ENCODE measurements around the gene MANSC1. TPM values are rescaled to one million over a fixed set of nuclear protein-coding genes. Genes with fewer than 3 reads are reported as not detected.

The MANSC1 gene
- total RNA-seq, 1 donor from 2014 or later: 16.2 TPM

DNA sequence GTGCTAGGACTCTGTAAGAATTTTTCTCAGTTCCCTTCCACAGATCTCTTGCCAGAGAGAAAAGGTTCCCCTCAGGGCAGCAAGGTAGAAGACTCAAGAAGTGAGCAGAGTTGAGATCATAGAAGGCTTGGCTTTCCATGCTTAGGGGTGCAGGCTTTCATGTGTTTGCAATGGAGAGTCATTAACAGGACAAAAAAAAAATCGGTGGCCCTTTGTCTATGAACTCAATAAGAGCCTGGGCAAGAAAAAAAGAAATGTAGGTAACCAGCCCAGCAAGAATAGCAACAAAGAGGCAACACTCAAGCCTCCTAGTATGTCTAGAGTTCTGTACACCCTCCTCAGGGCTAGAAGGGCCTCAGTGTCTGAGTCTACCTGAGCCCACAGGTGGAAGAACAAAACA, 59.8 kb downstream of the MANSC1 start:
- H3K27me3 ChIP-seq: no peaks in the 10 kb centered on the region
- no peak overlapping the region for H3K27ac ChIP-seq
- no peak overlapping the region for H3K4me3 ChIP-seq
- DNase-seq (ENCODE audit: extremely low spot score in 2 of 2): no peak
- peaks cover 12% of the 10 kb centered on the region for H3K4me1 ChIP-seq
- TF ChIP-seq, protein P1, sequence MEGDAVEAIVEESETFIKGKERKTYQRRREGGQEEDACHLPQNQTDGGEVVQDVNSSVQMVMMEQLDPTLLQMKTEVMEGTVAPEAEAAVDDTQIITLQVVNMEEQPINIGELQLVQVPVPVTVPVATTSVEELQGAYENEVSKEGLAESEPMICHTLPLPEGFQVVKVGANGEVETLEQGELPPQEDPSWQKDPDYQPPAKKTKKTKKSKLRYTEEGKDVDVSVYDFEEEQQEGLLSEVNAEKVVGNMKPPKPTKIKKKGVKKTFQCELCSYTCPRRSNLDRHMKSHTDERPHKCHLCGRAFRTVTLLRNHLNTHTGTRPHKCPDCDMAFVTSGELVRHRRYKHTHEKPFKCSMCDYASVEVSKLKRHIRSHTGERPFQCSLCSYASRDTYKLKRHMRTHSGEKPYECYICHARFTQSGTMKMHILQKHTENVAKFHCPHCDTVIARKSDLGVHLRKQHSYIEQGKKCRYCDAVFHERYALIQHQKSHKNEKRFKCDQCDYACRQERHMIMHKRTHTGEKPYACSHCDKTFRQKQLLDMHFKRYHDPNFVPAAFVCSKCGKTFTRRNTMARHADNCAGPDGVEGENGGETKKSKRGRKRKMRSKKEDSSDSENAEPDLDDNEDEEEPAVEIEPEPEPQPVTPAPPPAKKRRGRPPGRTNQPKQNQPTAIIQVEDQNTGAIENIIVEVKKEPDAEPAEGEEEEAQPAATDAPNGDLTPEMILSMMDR (IDR thresholded peaks at IDR 0.05): no peak
- TF ChIP-seq POLR2A (IDR thresholded peaks at IDR 0.05): no peak
- TF ChIP-seq POLR2AphosphoS5 (IDR thresholded peaks at IDR 0.05; ENCODE audit: insufficient read depth in 1 of 2, low read depth in 1 of 2): no peak
- intact Hi-C loops (cut with DNase I): no loop called here
- H3K9me3 ChIP-seq: no peaks in the 10 kb centered on the region
- H3K36me3 ChIP-seq: no peaks in the 10 kb centered on the region

DNA sequence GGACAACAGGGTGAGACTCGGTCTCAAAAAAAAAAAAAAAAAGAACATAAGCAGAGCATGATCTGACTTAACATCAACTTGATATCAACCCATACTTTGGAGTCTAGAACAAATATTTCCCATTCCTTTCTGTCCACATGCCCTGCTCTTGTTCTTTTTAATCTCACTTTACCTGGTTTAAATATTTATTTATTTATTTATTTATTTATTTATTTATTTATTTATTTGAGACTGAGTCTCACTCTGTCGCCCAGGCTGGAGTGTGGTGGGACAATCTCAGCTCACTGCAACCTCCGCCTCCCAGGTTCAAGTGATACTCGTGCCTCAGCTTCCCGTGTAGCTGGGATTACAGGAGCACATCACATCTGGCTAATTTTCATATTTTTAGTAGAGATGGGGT, 63.6 kb downstream of the MANSC1 start:
- no peaks in the 10 kb centered on the region for H3K9me3 ChIP-seq
- no peak overlapping the region for H3K4me3 ChIP-seq
- H3K36me3 ChIP-seq: no peaks in the 10 kb centered on the region
- no peak overlapping the region for H3K27ac ChIP-seq
- no peak for DNase-seq (ENCODE audit: extremely low spot score in 2 of 2)
- TF ChIP-seq POLR2A (IDR thresholded peaks at IDR 0.05): no peak
- TF ChIP-seq, protein P1 (IDR thresholded peaks at IDR 0.05): no peak
- H3K27me3 ChIP-seq: no peaks in the 10 kb centered on the region
- intact Hi-C loops (cut with DNase I): loop anchor here (5.0 kb wide), 1 partner anchor 1531 kb away; no protein-coding TSS in a partner anchor
- H3K4me1 ChIP-seq: peaks cover 15% of the 10 kb centered on the region

DNA sequence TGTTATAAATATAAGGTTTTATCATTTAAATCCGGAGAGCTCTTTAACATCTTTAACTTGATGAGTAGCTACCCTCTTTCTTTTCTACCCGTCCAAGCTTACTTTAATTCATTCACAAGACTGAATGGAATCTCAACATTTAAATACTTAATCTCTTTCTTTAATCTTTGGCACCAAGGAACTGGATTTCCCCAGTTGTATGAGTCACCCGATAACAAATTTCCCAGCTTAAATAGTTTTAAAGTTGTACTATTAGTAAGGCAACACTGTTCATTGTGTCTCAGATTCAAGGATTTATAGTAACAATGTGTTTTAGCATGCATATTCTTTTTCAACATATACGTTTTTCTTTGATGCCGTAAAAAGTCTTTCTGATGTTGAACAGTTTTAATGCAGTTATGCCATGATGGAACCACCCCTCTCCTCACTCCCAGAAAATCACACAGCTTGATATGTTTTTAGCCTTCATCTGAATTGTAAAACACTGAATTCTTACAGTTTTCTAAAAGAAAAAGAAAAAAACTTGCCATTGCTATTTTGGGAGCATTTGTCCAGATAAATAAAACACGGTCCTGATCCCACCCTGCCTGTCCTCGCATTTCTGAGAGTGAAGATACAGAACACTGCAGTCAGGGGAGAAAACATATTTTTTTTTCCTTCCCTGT, 67.1 kb downstream of the MANSC1 start:
- no peak overlapping the region for H3K4me3 ChIP-seq
- TF ChIP-seq POLR2A (IDR thresholded peaks at IDR 0.05): no peak
- TF ChIP-seq, protein P1 (IDR thresholded peaks at IDR 0.05): no peak
- no peak for TF ChIP-seq POLR2AphosphoS5 (IDR thresholded peaks at IDR 0.05; ENCODE audit: insufficient read depth in 1 of 2, low read depth in 1 of 2)
- H3K36me3 ChIP-seq: no peaks in the 10 kb centered on the region
- no peak overlapping the region for H3K27ac ChIP-seq
- H3K9me3 ChIP-seq: no peaks in the 10 kb centered on the region
- no peak for DNase-seq (ENCODE audit: extremely low spot score in 2 of 2)
- intact Hi-C loops (cut with DNase I): no loop called here
- H3K4me1 ChIP-seq: peaks cover 15% of the 10 kb centered on the region
- no peaks in the 10 kb centered on the region for H3K27me3 ChIP-seq

DNA sequence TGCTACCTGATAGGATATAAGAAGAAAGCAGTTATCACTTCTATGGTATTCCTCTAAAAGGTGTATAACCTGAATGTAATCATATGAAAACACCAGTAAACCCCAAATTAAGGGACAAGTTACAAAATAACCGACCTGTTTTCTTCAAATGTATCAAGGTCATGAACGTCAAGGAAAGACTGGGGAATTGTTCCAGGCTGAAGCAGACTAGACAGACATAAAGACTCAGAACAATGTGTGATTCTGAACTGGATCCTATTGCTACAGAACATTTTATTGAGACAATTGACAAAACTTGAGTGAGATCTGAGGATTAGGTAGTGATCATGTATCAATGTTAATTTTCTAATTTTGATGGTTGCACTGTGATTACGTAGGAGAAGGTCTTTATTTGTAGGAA, 67.8 kb downstream of the MANSC1 start:
- intact Hi-C loops (cut with DNase I): no loop called here
- H3K4me3 ChIP-seq: no peak overlapping the region
- TF ChIP-seq, protein P1 (IDR thresholded peaks at IDR 0.05): no peak
- no peak for TF ChIP-seq POLR2A (IDR thresholded peaks at IDR 0.05)
- TF ChIP-seq POLR2AphosphoS5 (IDR thresholded peaks at IDR 0.05; ENCODE audit: insufficient read depth in 1 of 2, low read depth in 1 of 2): no peak
- no peaks in the 10 kb centered on the region for H3K27me3 ChIP-seq
- peaks cover 15% of the 10 kb centered on the region for H3K4me1 ChIP-seq
- H3K36me3 ChIP-seq: no peaks in the 10 kb centered on the region
- no peaks in the 10 kb centered on the region for H3K9me3 ChIP-seq
- H3K27ac ChIP-seq: no peak overlapping the region
- no peak for DNase-seq (ENCODE audit: extremely low spot score in 2 of 2)

DNA sequence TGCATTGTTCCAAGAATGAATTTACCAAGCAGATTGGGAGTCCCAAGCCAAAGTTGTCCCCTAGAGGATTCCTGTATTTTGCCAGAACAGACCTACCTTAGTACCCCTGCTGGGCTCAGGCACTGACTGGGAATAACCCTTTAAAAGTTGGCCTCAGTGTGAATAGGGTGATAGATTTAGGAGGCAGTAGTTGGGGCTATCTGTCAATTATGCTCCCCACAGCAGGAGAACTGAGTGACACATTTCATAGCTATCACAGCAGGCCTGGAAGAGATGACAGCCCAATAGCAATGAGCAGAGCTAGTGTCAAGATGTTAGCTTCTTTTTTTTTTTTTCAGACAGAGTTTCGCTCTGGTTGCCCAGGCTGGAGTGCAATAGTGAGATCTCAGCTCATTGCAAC, 68.9 kb downstream of the MANSC1 start:
- H3K9me3 ChIP-seq: no peaks in the 10 kb centered on the region
- H3K4me3 ChIP-seq: no peak overlapping the region
- H3K36me3 ChIP-seq: no peaks in the 10 kb centered on the region
- DNase-seq (ENCODE audit: extremely low spot score in 2 of 2): no peak
- no peaks in the 10 kb centered on the region for H3K27me3 ChIP-seq
- H3K27ac ChIP-seq: no peak overlapping the region
- peaks cover 15% of the 10 kb centered on the region for H3K4me1 ChIP-seq
- intact Hi-C loops (cut with DNase I): no loop called here
- TF ChIP-seq POLR2A (IDR thresholded peaks at IDR 0.05) (no peak), POLR2AphosphoS5 (IDR thresholded peaks at IDR 0.05; ENCODE audit: insufficient read depth in 1 of 2, low read depth in 1 of 2) (no peak)
- TF ChIP-seq, protein P1 (IDR thresholded peaks at IDR 0.05): no peak

All from vagina (tissue), 2 donors.